Uterus (tissue), 2 donors: ENCODE measurements around the gene LDLRAD4.

Experiments used
- CTCF ChIP-seq, 4 experiments: fragments of 200-600 bp in 2 of 4; fragments of 450-650 bp in 2 of 4; sonication (generic) in 2 of 4; IDR thresholded peaks; one replicate each; pipeline ENCODE4 v1.5.1; 2016 to 2019; ENCODE audit warnings: antibody characterized with exemption in 4 of 4, mild to moderate bottlenecking in 2 of 4, moderate library complexity in 1 of 4
- POLR2A ChIP-seq, 2 donors: fragments of 450-650 bp; IDR thresholded peaks; one replicate each; pipeline ENCODE4 v1.6.1; 2016; ENCODE audit warnings: antibody characterized with exemption in 2 of 2, mild to moderate bottlenecking in 1 of 2, moderate library complexity in 1 of 2

- TF ChIP-seq CTCF (IDR thresholded peaks at IDR 0.05) (no peak), POLR2A (IDR thresholded peaks at IDR 0.05) (no peak)
Measured at GRCh38 chr18:13437796-13438506, 219.4 kb downstream of the LDLRAD4 start.
